ENCODE results near the gene CAMTA1. TPM values are rescaled to one million over a fixed set of nuclear protein-coding genes. Genes with fewer than 3 reads are reported as not detected.

The CAMTA1 gene
- total RNA-seq, 2 experiments from 2014 or later, result 43.9 to 73.3 TPM

DNA sequence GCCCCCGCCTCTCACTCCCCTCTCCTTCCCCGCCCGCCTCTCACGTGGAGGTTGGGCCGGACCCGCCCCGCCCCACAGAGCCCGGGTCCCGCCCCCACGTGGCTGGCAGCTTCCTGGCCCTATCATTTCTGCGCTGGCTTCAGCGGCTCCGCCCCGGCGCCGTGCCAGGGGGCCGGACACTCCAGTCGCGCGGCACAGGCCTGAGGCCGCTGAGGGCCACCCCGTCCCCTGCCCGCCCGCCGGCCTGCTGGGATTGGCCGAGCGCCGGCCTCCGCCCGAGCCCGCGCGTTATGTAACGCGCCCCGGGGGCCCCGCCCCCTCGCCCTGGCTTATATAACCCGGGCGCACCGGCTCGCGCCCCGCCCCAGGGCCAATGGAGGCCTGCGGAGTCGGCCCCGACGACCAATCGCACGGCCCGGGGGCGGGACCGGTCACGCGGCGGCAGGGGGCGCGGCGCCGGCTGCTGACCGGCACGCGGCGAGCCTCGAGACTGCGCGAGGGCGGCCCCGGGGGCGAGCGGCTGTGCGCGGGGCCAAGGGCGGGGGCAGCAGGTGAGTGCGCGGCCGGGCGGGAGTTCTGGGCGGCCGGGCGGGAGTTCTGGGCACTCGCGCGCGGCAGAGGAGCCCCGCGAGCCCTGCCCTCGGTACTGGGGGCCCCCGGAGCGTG, 998.7 kb downstream of the CAMTA1 start, which contains the start of gene PER3:
Gene PER3, plus strand, starts transcription at position 466 of the 666 bp plus-strand sequence. CDS start 587 bp downstream, outside the sequence.
- no peak for TF ChIP-seq EZH2phosphoT487 (IDR thresholded peaks at IDR 0.05; ENCODE audit: borderline replicate concordance, low read depth, low read length)
- TF ChIP-seq, protein P1, sequence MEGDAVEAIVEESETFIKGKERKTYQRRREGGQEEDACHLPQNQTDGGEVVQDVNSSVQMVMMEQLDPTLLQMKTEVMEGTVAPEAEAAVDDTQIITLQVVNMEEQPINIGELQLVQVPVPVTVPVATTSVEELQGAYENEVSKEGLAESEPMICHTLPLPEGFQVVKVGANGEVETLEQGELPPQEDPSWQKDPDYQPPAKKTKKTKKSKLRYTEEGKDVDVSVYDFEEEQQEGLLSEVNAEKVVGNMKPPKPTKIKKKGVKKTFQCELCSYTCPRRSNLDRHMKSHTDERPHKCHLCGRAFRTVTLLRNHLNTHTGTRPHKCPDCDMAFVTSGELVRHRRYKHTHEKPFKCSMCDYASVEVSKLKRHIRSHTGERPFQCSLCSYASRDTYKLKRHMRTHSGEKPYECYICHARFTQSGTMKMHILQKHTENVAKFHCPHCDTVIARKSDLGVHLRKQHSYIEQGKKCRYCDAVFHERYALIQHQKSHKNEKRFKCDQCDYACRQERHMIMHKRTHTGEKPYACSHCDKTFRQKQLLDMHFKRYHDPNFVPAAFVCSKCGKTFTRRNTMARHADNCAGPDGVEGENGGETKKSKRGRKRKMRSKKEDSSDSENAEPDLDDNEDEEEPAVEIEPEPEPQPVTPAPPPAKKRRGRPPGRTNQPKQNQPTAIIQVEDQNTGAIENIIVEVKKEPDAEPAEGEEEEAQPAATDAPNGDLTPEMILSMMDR (conservative IDR thresholded peaks at IDR 0.05; ENCODE audit: low read length), result no peak
- BruUV-seq (replicated peaks), result no TSS peak

DNA sequence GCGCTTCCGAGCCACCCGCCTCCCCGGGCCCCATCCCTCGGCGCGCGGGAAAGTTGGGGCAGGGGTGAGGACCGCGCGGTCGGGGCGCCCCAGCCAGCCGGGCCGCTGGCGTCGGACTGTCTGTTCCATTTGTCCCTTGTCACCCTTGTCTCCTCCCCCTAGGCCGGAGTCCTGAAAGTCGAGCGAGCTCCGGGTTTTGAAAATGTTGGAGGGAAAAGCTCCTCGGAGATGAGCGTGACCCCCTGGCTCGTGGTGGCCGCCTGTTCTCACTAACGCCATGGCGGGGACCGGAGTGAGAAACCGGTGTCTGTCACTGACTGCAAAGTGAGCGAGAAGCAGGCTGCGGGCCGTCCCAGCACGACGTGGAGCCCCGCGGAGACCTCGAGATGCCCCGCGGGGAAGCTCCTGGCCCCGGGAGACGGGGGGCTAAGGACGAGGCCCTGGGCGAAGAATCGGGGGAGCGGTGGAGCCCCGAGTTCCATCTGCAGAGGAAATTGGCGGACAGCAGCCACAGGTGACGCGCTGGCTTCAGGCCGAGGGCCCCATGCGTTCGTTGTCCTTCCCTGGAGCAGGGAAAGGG, 999.3 kb downstream of the CAMTA1 start:
- no peaks in the 10 kb centered on the region for H3K9me3 ChIP-seq (ENCODE audit: low read length)
- intact Hi-C loops (cut with micrococcal nuclease; ENCODE audit: unreplicated experiment), result no loop called here
- H2AFZ ChIP-seq (ENCODE audit: low read length), result no peak overlapping the region
- H3K27ac ChIP-seq (ENCODE audit: low read depth, low read length, poor library complexity, severe bottlenecking), result no peak overlapping the region
- H3K36me3 ChIP-seq (ENCODE audit: insufficient read depth, low read length), result peaks cover 15% of the 10 kb centered on the region; the same call in 1 of the 2 replicates
- H4K20me1 ChIP-seq (ENCODE audit: insufficient read depth, low read length), result no peaks in the 10 kb centered on the region
- no peak for DNase-seq (ENCODE audit: low spot score)
- TF ChIP-seq EZH2phosphoT487 (IDR thresholded peaks at IDR 0.05; ENCODE audit: borderline replicate concordance, low read depth, low read length), result no peak
- TF ChIP-seq, protein P1 (conservative IDR thresholded peaks at IDR 0.05; ENCODE audit: low read length), result no peak
- H3K4me2 ChIP-seq (ENCODE audit: low read length), result no peak overlapping the region
- H3K4me3 ChIP-seq (ENCODE audit: low read depth, low read length, poor library complexity, severe bottlenecking), result no peak overlapping the region
- peaks cover 8% of the 10 kb centered on the region for H3K4me1 ChIP-seq (ENCODE audit: insufficient read depth, low read length, poor library complexity, severe bottlenecking)
- no peaks in the 10 kb centered on the region for H3K79me2 ChIP-seq (ENCODE audit: insufficient read depth, low read depth, low read length)
- BruUV-seq (replicated peaks), result no TSS peak
- no peaks in the 10 kb centered on the region for H3K9me2 ChIP-seq (ENCODE audit: insufficient read depth, low read length)
- ChIA-PET POLR2A (no interaction called here), CTCF (ENCODE audit: unreplicated experiment) (no interaction called here)

More for the DNA sequence above, 998.7 kb downstream of the CAMTA1 start, which contains the start of gene PER3:
- ChIA-PET POLR2A (no interaction called here), CTCF (ENCODE audit: unreplicated experiment) (no interaction called here)
- Histone ChIP-seq H3K9me2 (ENCODE audit: insufficient read depth, low read length) (no peaks in the 10 kb centered on the region), H3K4me1 (ENCODE audit: insufficient read depth, low read length, poor library complexity, severe bottlenecking) (peaks cover 8% of the 10 kb centered on the region), H3K9me3 (ENCODE audit: low read length) (no peaks in the 10 kb centered on the region), H3K79me2 (ENCODE audit: insufficient read depth, low read depth, low read length) (no peaks in the 10 kb centered on the region), H3K27ac (ENCODE audit: low read depth, low read length, poor library complexity, severe bottlenecking) (peak within 1 kb of the TSS; percentile 38), H3K4me3 (ENCODE audit: low read depth, low read length, poor library complexity, severe bottlenecking) (peak within 1 kb of the TSS; percentile 66), H3K4me2 (ENCODE audit: low read length) (peak within 1 kb of the TSS; percentile 78), H2AFZ (ENCODE audit: low read length) (peak within 1 kb of the TSS; percentile 86), H4K20me1 (ENCODE audit: insufficient read depth, low read length) (no peaks in the 10 kb centered on the region), H3K36me3 (ENCODE audit: insufficient read depth, low read length) (peaks cover 19% of the 10 kb centered on the region; the same call in 1 of the 2 replicates)
- intact Hi-C loops (cut with micrococcal nuclease; ENCODE audit: unreplicated experiment), result no loop called here
- peak; percentile 89 for DNase-seq (ENCODE audit: low spot score)

DNA sequence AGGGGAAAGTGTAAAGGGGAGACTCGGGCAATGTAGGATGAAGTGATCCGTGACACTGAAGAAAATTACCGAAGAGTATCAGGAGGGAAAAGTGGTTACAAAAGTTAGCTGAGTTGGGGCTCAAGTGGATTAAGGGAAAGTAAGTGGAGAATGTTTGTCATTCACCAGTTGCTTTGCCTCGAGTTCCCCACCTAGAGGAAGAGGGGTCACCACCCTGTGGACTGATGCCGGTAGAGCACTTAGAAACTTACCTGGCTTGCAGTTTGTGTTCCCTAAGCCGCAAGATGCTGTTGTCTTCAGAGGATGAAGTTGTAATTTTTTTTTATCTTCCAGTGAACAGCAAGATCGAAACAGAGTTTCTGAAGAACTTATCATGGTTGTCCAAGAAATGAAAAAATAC, 999.9 kb downstream of the CAMTA1 start:
- peaks cover 9% of the 10 kb centered on the region; the same call in 1 of the 2 replicates for H3K36me3 ChIP-seq (ENCODE audit: insufficient read depth, low read length)
- H3K4me2 ChIP-seq (ENCODE audit: low read length), result no peak overlapping the region
- intact Hi-C loops (cut with micrococcal nuclease; ENCODE audit: unreplicated experiment), result no loop called here
- H3K9me3 ChIP-seq (ENCODE audit: low read length), result no peaks in the 10 kb centered on the region; the same call in 1 of the 2 replicates
- no peak for TF ChIP-seq EZH2phosphoT487 (IDR thresholded peaks at IDR 0.05; ENCODE audit: borderline replicate concordance, low read depth, low read length)
- TF ChIP-seq, protein P1 (conservative IDR thresholded peaks at IDR 0.05; ENCODE audit: low read length), result no peak
- ChIA-PET POLR2A (no interaction called here), CTCF (ENCODE audit: unreplicated experiment) (no interaction called here)
- no peak overlapping the region for H3K4me3 ChIP-seq (ENCODE audit: low read depth, low read length, poor library complexity, severe bottlenecking)
- H3K27ac ChIP-seq (ENCODE audit: low read depth, low read length, poor library complexity, severe bottlenecking), result no peak overlapping the region
- DNase-seq (ENCODE audit: low spot score), result no peak
- BruUV-seq (replicated peaks), result no TSS peak
- no peaks in the 10 kb centered on the region for H3K9me2 ChIP-seq (ENCODE audit: insufficient read depth, low read length)
- no peaks in the 10 kb centered on the region for H4K20me1 ChIP-seq (ENCODE audit: insufficient read depth, low read length)
- H3K79me2 ChIP-seq (ENCODE audit: insufficient read depth, low read depth, low read length), result no peaks in the 10 kb centered on the region
- peaks cover 8% of the 10 kb centered on the region for H3K4me1 ChIP-seq (ENCODE audit: insufficient read depth, low read length, poor library complexity, severe bottlenecking)
- no peak overlapping the region for H2AFZ ChIP-seq (ENCODE audit: low read length)
